Neural progenitor cell (in vitro differentiated cells): ENCODE measurements around the gene DTWD1. TPM values are rescaled to one million over a fixed set of nuclear protein-coding genes. Genes with fewer than 3 reads are reported as not detected.

ENCODE experiments used
- DNase-seq: peaks from one replicate; pipeline ENCODE4 v3.0.0-alpha.2; 2016; ENCODE audit warnings: low spot score
- H2AFZ ChIP-seq: fragments of 200-600 bp; sonication (generic); replicated peaks from 2 replicates; pipeline ENCODE4 v1.6.1; 2016; ENCODE audit warnings: antibody characterized with exemption
- H3F3A ChIP-seq: fragments of 200-600 bp; sonication (generic); 2 replicates; pipeline ENCODE4 v1.6.1; 2016; ENCODE audit warnings: antibody characterized with exemption, low read depth
- H3K27ac ChIP-seq: fragments of 200-600 bp; sonication (generic); 2 replicates; pipeline ENCODE4 v1.5.1; 2016; ENCODE audit warnings: mild to moderate bottlenecking
- H3K27me3 ChIP-seq: fragments of 200-600 bp; sonication (generic); 2 replicates; pipeline ENCODE4 v1.6.1; 2016; ENCODE audit warnings: mild to moderate bottlenecking, moderate library complexity
- H3K36me3 ChIP-seq: fragments of 200-600 bp; sonication (generic); 2 replicates; pipeline ENCODE4 v1.5.1; 2016
- H3K4me1 ChIP-seq: fragments of 200-600 bp; sonication (generic); 2 replicates; pipeline ENCODE4 v1.6.1; 2016; ENCODE audit warnings: mixed run types
- H3K4me2 ChIP-seq: fragments of 200-600 bp; sonication (generic); 2 replicates; pipeline ENCODE4 v1.6.1; 2016
- H3K4me3 ChIP-seq: fragments of 200-600 bp; sonication (generic); 2 replicates; pipeline ENCODE4 v1.5.1; 2016
- H3K79me2 ChIP-seq: fragments of 200-600 bp; sonication (generic); 2 replicates; pipeline ENCODE4 v1.6.1; 2016; ENCODE audit warnings: low read depth
- H3K9ac ChIP-seq: fragments of 200-600 bp; sonication (generic); 2 replicates; pipeline ENCODE4 v1.6.1; 2016
- H3K9me3 ChIP-seq: fragments of 200-600 bp; sonication (generic); 2 replicates; pipeline ENCODE4 v1.5.1; 2016; ENCODE audit warnings: low read depth
- H4K20me1 ChIP-seq: fragments of 200-600 bp; sonication (generic); 2 replicates; pipeline ENCODE4 v1.6.1; 2016; ENCODE audit warnings: low read depth
- H3K27ac Mint-ChIP-seq: 3 replicates; pipeline ENCODE4 v1.8.0; 2021; ENCODE audit warnings: mixed read lengths
- H3K27me3 Mint-ChIP-seq: 2 replicates; pipeline ENCODE4 v1.8.0; 2022; ENCODE audit warnings: low read depth, mild to moderate bottlenecking, inconsistent platforms, moderate library complexity, mixed read lengths; ENCODE audit not compliant: insufficient read depth
- H3K36me3 Mint-ChIP-seq: 3 replicates; pipeline ENCODE4 v1.8.0; 2021; ENCODE audit warnings: mixed read lengths
- H3K4me1 Mint-ChIP-seq: 3 replicates; pipeline ENCODE4 v1.8.0; 2021; ENCODE audit warnings: mixed read lengths
- H3K4me3 Mint-ChIP-seq: 3 replicates; pipeline ENCODE4 v1.8.0; 2021; ENCODE audit warnings: mild to moderate bottlenecking, moderate library complexity, mixed read lengths
- H3K9me3 Mint-ChIP-seq: 3 replicates; pipeline ENCODE4 v1.8.0; 2020; ENCODE audit warnings: mixed read lengths
- EZH2 ChIP-seq: fragments of 200-600 bp; sonication (generic); IDR thresholded peaks from 2 replicates; pipeline ENCODE4 v1.6.1; 2017; ENCODE audit warnings: antibody characterized with exemption, mild to moderate bottlenecking, moderate library complexity
- EZH2phosphoT487 ChIP-seq: fragments of 200-600 bp; sonication (generic); IDR thresholded peaks from 2 replicates; pipeline ENCODE4 v1.6.1; 2017; ENCODE audit warnings: antibody characterized with exemption
- total RNA-seq: library from RNA; depleted of rRNA; stranded (reverse); fragments of >200 nt; gene quantifications from 2 replicates; pipeline ENCODE4 v1.2.3, GENCODE V29; 2015; ENCODE audit warnings: low replicate concordance
- TF ChIP-seq, protein P1 (sequence below): fragments of 200-600 bp; sonication (generic); IDR thresholded peaks from 2 replicates; pipeline ENCODE4 v1.5.1; 2017; ENCODE audit warnings: antibody characterized with exemption, mild to moderate bottlenecking

DTWD1 gene
- total RNA-seq, 1 donor from 2014 or later: 66.0 TPM

DNA sequence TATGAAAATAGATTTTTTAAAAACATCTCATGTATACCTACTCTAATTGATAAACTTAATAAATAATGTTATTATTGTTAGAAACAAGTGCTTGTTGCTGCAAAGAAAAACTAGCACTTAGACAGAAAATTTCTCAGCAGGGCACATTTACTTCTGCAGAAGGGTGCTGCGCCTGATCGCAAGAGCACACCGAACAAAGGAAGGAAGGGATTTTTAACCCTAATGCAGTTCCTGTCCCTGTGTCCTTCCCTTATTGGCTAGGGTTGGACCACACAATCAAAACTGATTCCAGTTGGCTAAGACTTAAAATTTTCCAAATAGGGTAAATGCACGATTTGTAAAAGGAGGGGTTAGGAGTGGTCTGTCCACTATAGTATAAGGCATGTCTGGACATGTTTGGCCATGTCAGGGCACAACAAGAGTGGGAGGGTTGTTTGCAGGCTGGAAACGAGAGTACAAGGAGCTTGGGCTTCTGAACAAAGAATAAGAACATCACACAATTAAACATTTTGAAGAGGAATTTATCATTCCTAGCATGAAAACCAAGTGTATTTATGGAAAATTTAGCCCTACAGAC lies 4.7 kb downstream of the DTWD1 start:
- H3K4me3 Mint-ChIP-seq: no peak overlapping the region
- no peaks in the 10 kb centered on the region for H3K36me3 ChIP-seq

GRCh38 chr15:49627407-49627877 lies 6.6 kb downstream of the DTWD1 start:
- DNase-seq: no peak
- Histone ChIP-seq H3K9me3 (no peaks in the 10 kb centered on the region), H3K4me2 (no peak overlapping the region), H3K79me2 (peaks cover 76% of the 10 kb centered on the region), H3K27me3 (no peaks in the 10 kb centered on the region), H3F3A (no peaks in the 10 kb centered on the region), H3K4me1 (peaks cover 25% of the 10 kb centered on the region), H3K9ac (no peak overlapping the region), H3K36me3 (no peaks in the 10 kb centered on the region), H2AFZ (no peak overlapping the region), H3K27ac (no peak overlapping the region), H3K4me3 (no peak overlapping the region), H4K20me1 (no peaks in the 10 kb centered on the region)
- Mint-ChIP-seq H3K4me3 (no peak overlapping the region), H3K27me3 (no peaks in the 10 kb centered on the region), H3K4me1 (peaks cover 7% of the 10 kb centered on the region), H3K36me3 (peaks cover 23% of the 10 kb centered on the region), H3K27ac (no peak overlapping the region), H3K9me3 (peaks cover 3% of the 10 kb centered on the region)
- TF ChIP-seq EZH2 (no peak), EZH2phosphoT487 (no peak)
- TF ChIP-seq, protein P1, sequence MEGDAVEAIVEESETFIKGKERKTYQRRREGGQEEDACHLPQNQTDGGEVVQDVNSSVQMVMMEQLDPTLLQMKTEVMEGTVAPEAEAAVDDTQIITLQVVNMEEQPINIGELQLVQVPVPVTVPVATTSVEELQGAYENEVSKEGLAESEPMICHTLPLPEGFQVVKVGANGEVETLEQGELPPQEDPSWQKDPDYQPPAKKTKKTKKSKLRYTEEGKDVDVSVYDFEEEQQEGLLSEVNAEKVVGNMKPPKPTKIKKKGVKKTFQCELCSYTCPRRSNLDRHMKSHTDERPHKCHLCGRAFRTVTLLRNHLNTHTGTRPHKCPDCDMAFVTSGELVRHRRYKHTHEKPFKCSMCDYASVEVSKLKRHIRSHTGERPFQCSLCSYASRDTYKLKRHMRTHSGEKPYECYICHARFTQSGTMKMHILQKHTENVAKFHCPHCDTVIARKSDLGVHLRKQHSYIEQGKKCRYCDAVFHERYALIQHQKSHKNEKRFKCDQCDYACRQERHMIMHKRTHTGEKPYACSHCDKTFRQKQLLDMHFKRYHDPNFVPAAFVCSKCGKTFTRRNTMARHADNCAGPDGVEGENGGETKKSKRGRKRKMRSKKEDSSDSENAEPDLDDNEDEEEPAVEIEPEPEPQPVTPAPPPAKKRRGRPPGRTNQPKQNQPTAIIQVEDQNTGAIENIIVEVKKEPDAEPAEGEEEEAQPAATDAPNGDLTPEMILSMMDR: no peak

More for the DNA sequence above, 4.7 kb downstream of the DTWD1 start:
- peak overlapping the region; percentile 34 for H3K4me2 ChIP-seq
- H3K9ac ChIP-seq: no peak overlapping the region
- H3K4me1 ChIP-seq: peaks cover 33% of the 10 kb centered on the region
- peaks cover 84% of the 10 kb centered on the region for H3K79me2 ChIP-seq
- TF ChIP-seq EZH2phosphoT487: no peak
- TF ChIP-seq EZH2: no peak
- TF ChIP-seq, protein P1: no peak
- H3K27ac ChIP-seq: peak overlapping the region; percentile 31
- no peaks in the 10 kb centered on the region for H3K9me3 ChIP-seq
- no peak overlapping the region for H2AFZ ChIP-seq
- H3F3A ChIP-seq: no peaks in the 10 kb centered on the region
- no peaks in the 10 kb centered on the region for H4K20me1 ChIP-seq
- peaks cover 22% of the 10 kb centered on the region for H3K36me3 Mint-ChIP-seq
- H3K4me3 ChIP-seq: no peak overlapping the region
- peaks cover 3% of the 10 kb centered on the region for H3K9me3 Mint-ChIP-seq
- peaks cover 14% of the 10 kb centered on the region for H3K4me1 Mint-ChIP-seq
- peak; percentile 8 for DNase-seq
- H3K27me3 Mint-ChIP-seq: no peaks in the 10 kb centered on the region
- no peaks in the 10 kb centered on the region for H3K27me3 ChIP-seq
- no peak overlapping the region for H3K27ac Mint-ChIP-seq

DNA sequence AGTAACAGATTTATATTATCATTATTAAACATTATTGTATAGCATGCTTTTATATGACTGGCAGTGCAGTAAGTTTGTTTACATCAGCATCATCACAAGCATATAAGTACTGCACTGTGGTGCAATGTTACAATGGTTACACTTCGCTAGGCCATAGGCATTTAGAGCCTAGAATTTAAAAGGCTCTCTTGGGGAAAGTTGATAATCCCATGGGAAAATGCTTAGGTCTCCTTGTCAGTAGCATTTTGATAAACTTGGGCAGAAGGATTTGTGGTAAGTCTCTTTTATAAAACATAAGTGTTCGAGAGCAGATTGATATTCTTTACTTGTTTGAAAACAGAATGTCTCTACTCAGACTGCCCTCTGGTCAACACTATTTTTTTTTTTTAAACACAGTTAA lies 7.5 kb downstream of the DTWD1 start:
- no peak overlapping the region for H2AFZ ChIP-seq
- no peaks in the 10 kb centered on the region for H3K27me3 Mint-ChIP-seq
- no peak overlapping the region for H3K27ac ChIP-seq
- no peak overlapping the region for H3K4me2 ChIP-seq
- no peak overlapping the region for H3K27ac Mint-ChIP-seq
- no peaks in the 10 kb centered on the region for H3F3A ChIP-seq
- no peaks in the 10 kb centered on the region for H3K27me3 ChIP-seq
- H3K4me3 Mint-ChIP-seq: no peak overlapping the region
- H3K36me3 Mint-ChIP-seq: peaks cover 22% of the 10 kb centered on the region
- H3K4me1 Mint-ChIP-seq: peaks cover 1% of the 10 kb centered on the region
- peaks cover 3% of the 10 kb centered on the region for H3K9me3 Mint-ChIP-seq
- no peaks in the 10 kb centered on the region for H3K9me3 ChIP-seq
- no peak overlapping the region for H3K4me3 ChIP-seq
- H3K36me3 ChIP-seq: no peaks in the 10 kb centered on the region
- peaks cover 69% of the 10 kb centered on the region for H3K79me2 ChIP-seq
- H4K20me1 ChIP-seq: no peaks in the 10 kb centered on the region
- no peak for TF ChIP-seq EZH2
- TF ChIP-seq, protein P1: no peak
- TF ChIP-seq EZH2phosphoT487: no peak
- H3K9ac ChIP-seq: no peak overlapping the region
- H3K4me1 ChIP-seq: peaks cover 23% of the 10 kb centered on the region
- DNase-seq: no peak
